Activated naive CD4-positive, alpha-beta T cell treated with anti-CD3 and anti-CD28 coated beads for 36 hours (primary cell): ENCODE data around the gene LRP1B. TPM values are rescaled to one million over a fixed set of nuclear protein-coding genes. Genes with fewer than 3 reads are reported as not detected.

Experiments used
- CTCF ChIA-PET: fragments of 350-600 bp; sonication (Branson Sonifier 250); formaldehyde crosslinking; loops from one replicate; lab custom pipeline; 2021; ENCODE audit warnings: antibody characterized with exemption; lab: Charles Lee
- DNase-seq: peaks from one replicate; pipeline ENCODE4 v3.0.0-alpha.2; 2020
- H3K27ac Mint-ChIP-seq: one replicate; pipeline ENCODE4 v1.8.0; 2021; ENCODE audit warnings: mild to moderate bottlenecking, mixed read lengths
- H3K27me3 Mint-ChIP-seq: one replicate; pipeline ENCODE4 v1.8.0; 2021; ENCODE audit warnings: low read depth, mixed read lengths
- H3K36me3 Mint-ChIP-seq: one replicate; pipeline ENCODE4 v1.8.0; 2021; ENCODE audit warnings: low read depth, mixed read lengths
- H3K4me1 Mint-ChIP-seq: one replicate; pipeline ENCODE4 v1.8.0; 2021; ENCODE audit warnings: low read depth, mixed read lengths
- H3K4me3 Mint-ChIP-seq: one replicate; pipeline ENCODE4 v1.8.0; 2021; ENCODE audit warnings: mild to moderate bottlenecking, moderate library complexity, mixed read lengths
- H3K9me3 Mint-ChIP-seq: one replicate; pipeline ENCODE4 v1.8.0; 2021; ENCODE audit warnings: mixed read lengths
- intact Hi-C: fragments of 100-400 bp; cut with micrococcal nuclease; formaldehyde crosslinking; loops from one replicate; pipeline ENCODE4 v1.15.1; 2023
- total RNA-seq, 2 experiments: library from RNA; stranded (reverse); gene quantifications; one replicate each; pipeline ENCODE4 v1.2.3, GENCODE V29; 2021

The LRP1B gene
- total RNA-seq, 2 experiments from 2014 or later: not detected

- Mint-ChIP-seq H3K27ac (no peak overlapping the region), H3K4me3 (no peak overlapping the region), H3K9me3 (peaks cover 4% of the 10 kb centered on the region), H3K36me3 (no peaks in the 10 kb centered on the region), H3K27me3 (no peaks in the 10 kb centered on the region), H3K4me1 (no peaks in the 10 kb centered on the region)
- CTCF ChIA-PET: no interaction called here
- intact Hi-C loops: no loop called here
- no peak for DNase-seq
These were observed 389.2 kb downstream of the LRP1B start for GRCh38 chr2:141741652-141742051.

DNA sequence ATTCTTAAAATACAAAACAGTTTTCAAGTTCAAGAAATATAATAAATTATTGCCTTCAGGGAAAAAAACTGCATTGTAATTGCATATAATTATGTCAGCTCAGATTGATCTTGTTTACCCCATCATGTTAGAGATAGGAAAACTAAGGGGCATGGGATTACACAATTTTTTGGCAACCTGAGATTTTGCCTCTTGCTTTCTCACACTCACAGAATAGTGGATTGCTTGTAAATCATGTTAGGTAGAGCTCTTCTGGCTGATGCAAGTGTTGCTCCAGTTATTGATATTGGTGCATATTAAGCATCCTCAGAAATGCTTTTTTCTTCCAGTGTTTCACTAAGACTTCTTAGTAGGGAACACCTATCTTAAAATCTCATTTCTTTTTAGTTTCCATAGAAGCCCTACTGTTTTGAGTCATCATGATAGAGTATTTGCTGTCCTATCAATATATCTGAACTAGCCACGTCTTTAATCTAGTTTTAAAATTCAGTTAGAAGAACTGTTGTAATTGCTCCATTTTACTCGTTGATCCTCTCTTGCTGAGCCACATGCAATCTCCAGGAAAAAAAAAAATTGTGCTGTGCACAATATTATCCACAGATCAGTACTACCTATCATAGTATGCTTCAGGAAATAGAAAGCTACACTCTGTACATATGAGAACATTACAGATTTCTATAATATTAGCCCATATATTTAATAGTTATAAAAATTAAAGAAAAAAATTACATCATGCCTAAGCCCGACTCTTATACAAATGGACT lies 393.1 kb downstream of the LRP1B start:
- Mint-ChIP-seq H3K27ac (no peak overlapping the region), H3K9me3 (peaks cover 7% of the 10 kb centered on the region), H3K4me3 (no peak overlapping the region), H3K36me3 (no peaks in the 10 kb centered on the region), H3K4me1 (no peaks in the 10 kb centered on the region), H3K27me3 (no peaks in the 10 kb centered on the region)
- DNase-seq: no peak
- intact Hi-C loops: no loop called here
- CTCF ChIA-PET: no interaction called here

DNA sequence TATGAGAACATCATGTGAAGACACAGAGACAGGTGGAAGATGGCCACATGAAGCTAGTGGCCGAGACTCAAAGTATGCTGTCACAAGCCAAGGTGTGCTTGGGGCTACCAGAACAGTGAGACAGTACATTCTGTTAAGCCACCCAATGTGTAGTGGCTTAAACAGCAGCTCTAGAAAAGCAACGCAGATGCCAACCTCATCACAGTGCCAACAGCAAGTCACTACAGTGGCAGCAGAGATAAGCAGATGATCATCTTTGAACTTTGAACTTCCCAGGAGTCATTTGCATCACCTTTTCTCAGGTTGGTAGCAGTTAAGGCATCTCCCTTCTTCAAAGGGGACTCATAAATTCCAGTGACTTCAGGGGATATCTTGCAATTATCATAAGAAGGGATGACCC lies 394.4 kb downstream of the LRP1B start:
- Mint-ChIP-seq H3K9me3 (peaks cover 7% of the 10 kb centered on the region), H3K36me3 (no peaks in the 10 kb centered on the region), H3K4me1 (no peaks in the 10 kb centered on the region), H3K27me3 (no peaks in the 10 kb centered on the region), H3K4me3 (no peak overlapping the region), H3K27ac (no peak overlapping the region)
- DNase-seq: no peak
- intact Hi-C loops: no loop called here
- CTCF ChIA-PET: no interaction called here

- intact Hi-C loops: no loop called here
- Mint-ChIP-seq H3K27me3 (no peaks in the 10 kb centered on the region), H3K4me1 (no peaks in the 10 kb centered on the region), H3K36me3 (no peaks in the 10 kb centered on the region), H3K9me3 (peaks cover 3% of the 10 kb centered on the region), H3K4me3 (no peak overlapping the region), H3K27ac (no peak overlapping the region)
- CTCF ChIA-PET: no interaction called here
- DNase-seq: no peak
These were observed 401.9 kb downstream of the LRP1B start for GRCh38 chr2:141728886-141729285.

- intact Hi-C loops: no loop called here
- DNase-seq: no peak
- Mint-ChIP-seq H3K9me3 (peaks cover 3% of the 10 kb centered on the region), H3K27me3 (no peaks in the 10 kb centered on the region), H3K4me3 (no peak overlapping the region), H3K36me3 (no peaks in the 10 kb centered on the region), H3K27ac (no peak overlapping the region), H3K4me1 (no peaks in the 10 kb centered on the region)
- CTCF ChIA-PET: no interaction called here
These were observed 402.7 kb downstream of the LRP1B start for GRCh38 chr2:141728142-141728541.

DNA sequence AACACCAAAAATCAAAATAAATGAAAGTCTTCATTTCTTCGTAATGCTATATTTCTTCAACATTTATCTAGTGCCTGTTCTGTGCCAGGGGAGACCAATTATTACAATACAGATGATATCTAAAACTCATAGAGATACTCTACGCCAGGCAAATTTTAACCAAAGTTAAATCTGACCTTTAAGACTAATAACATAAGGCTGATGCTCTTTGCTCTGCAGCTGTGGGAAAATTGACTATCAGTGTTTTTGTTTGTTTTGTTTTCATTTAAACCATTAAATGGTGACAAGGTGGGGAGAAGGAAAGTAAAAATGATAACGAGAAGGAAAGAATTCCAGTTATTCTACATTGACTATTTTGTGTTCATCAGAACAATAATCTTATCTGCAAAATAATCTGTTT lies 406.4 kb downstream of the LRP1B start:
- Mint-ChIP-seq H3K27ac (no peak overlapping the region), H3K4me1 (no peaks in the 10 kb centered on the region), H3K27me3 (no peaks in the 10 kb centered on the region), H3K9me3 (peaks cover 7% of the 10 kb centered on the region), H3K4me3 (no peak overlapping the region), H3K36me3 (no peaks in the 10 kb centered on the region)
- CTCF ChIA-PET: no interaction called here
- no peak for DNase-seq
- intact Hi-C loops: no loop called here

GRCh38 chr2:141723814-141724213 lies 407.0 kb downstream of the LRP1B start:
- Mint-ChIP-seq H3K4me1 (no peaks in the 10 kb centered on the region), H3K9me3 (peaks cover 7% of the 10 kb centered on the region), H3K36me3 (no peaks in the 10 kb centered on the region), H3K27ac (no peak overlapping the region), H3K4me3 (no peak overlapping the region), H3K27me3 (no peaks in the 10 kb centered on the region)
- CTCF ChIA-PET: no interaction called here
- intact Hi-C loops: no loop called here
- no peak for DNase-seq

- CTCF ChIA-PET: no interaction called here
- Mint-ChIP-seq H3K27ac (no peak overlapping the region), H3K9me3 (peaks cover 7% of the 10 kb centered on the region), H3K4me1 (no peaks in the 10 kb centered on the region), H3K4me3 (no peak overlapping the region), H3K27me3 (no peaks in the 10 kb centered on the region), H3K36me3 (no peaks in the 10 kb centered on the region)
- DNase-seq: no peak
- intact Hi-C loops: no loop called here
These were observed 410.3 kb downstream of the LRP1B start for GRCh38 chr2:141720476-141720875.

DNA sequence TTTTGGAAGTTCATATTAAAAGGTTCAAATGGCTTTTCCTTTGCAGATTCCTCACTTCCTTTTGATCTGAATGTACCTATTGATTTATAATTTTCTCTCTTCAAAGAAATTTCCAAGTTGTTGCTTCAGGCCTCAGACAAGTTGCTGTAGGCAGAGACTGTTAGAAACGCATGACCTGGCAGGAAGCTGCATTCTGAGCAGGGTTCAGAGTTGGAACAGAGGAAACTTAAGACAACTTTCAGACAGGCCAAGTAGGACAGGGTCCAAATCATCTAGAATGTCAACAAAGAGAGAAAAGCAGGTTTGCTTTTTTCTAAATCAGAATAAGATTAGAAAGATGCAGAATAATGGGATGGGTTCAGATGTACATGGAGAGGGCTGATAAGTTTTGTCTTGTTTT lies 416.3 kb downstream of the LRP1B start:
- Mint-ChIP-seq H3K9me3 (peaks cover 2% of the 10 kb centered on the region), H3K27me3 (no peaks in the 10 kb centered on the region), H3K36me3 (no peaks in the 10 kb centered on the region), H3K4me3 (no peak overlapping the region), H3K4me1 (no peaks in the 10 kb centered on the region), H3K27ac (no peak overlapping the region)
- no peak for DNase-seq
- CTCF ChIA-PET: interaction anchor here (0.7 kb wide), 1 partner anchor 105 kb away, joined by 3 read pairs; no protein-coding TSS in a partner anchor
- intact Hi-C loops: no loop called here

GRCh38 chr2:141711627-141712026 lies 419.2 kb downstream of the LRP1B start:
- H3K27ac Mint-ChIP-seq: no peak overlapping the region
- DNase-seq: no peak
- no peaks in the 10 kb centered on the region for H3K36me3 Mint-ChIP-seq
- CTCF ChIA-PET: no interaction called here
- no peaks in the 10 kb centered on the region for H3K27me3 Mint-ChIP-seq
- intact Hi-C loops: no loop called here
- H3K9me3 Mint-ChIP-seq: peaks cover 2% of the 10 kb centered on the region
- no peak overlapping the region for H3K4me3 Mint-ChIP-seq
- H3K4me1 Mint-ChIP-seq: no peaks in the 10 kb centered on the region

GRCh38 chr2:141710589-141711239 lies 420.1 kb downstream of the LRP1B start:
- intact Hi-C loops: no loop called here
- H3K4me3 Mint-ChIP-seq: no peak overlapping the region

GRCh38 chr2:141709756-141710155 lies 421.1 kb downstream of the LRP1B start:
- no peaks in the 10 kb centered on the region for H3K36me3 Mint-ChIP-seq
- intact Hi-C loops: no loop called here
- no peaks in the 10 kb centered on the region for H3K4me1 Mint-ChIP-seq
- CTCF ChIA-PET: no interaction called here
- H3K9me3 Mint-ChIP-seq: peaks cover 2% of the 10 kb centered on the region
- no peak for DNase-seq
- no peaks in the 10 kb centered on the region for H3K27me3 Mint-ChIP-seq
- H3K4me3 Mint-ChIP-seq: no peak overlapping the region
- H3K27ac Mint-ChIP-seq: no peak overlapping the region

More at GRCh38 chr2:141710589-141711239, 420.1 kb downstream of the LRP1B start:
- Mint-ChIP-seq H3K36me3 (no peaks in the 10 kb centered on the region), H3K27ac (no peak overlapping the region), H3K27me3 (no peaks in the 10 kb centered on the region), H3K4me1 (no peaks in the 10 kb centered on the region), H3K9me3 (peaks cover 2% of the 10 kb centered on the region)
- CTCF ChIA-PET: no interaction called here
- DNase-seq: no peak

- Mint-ChIP-seq H3K9me3 (peaks cover 4% of the 10 kb centered on the region), H3K27me3 (no peaks in the 10 kb centered on the region), H3K4me3 (no peak overlapping the region), H3K27ac (no peak overlapping the region), H3K4me1 (no peaks in the 10 kb centered on the region), H3K36me3 (no peaks in the 10 kb centered on the region)
- CTCF ChIA-PET: no interaction called here
- intact Hi-C loops: no loop called here
- no peak for DNase-seq
These were observed 423.3 kb downstream of the LRP1B start for GRCh38 chr2:141707486-141707885.
